Measurements from ENCODE around the gene FUT3.

DNA sequence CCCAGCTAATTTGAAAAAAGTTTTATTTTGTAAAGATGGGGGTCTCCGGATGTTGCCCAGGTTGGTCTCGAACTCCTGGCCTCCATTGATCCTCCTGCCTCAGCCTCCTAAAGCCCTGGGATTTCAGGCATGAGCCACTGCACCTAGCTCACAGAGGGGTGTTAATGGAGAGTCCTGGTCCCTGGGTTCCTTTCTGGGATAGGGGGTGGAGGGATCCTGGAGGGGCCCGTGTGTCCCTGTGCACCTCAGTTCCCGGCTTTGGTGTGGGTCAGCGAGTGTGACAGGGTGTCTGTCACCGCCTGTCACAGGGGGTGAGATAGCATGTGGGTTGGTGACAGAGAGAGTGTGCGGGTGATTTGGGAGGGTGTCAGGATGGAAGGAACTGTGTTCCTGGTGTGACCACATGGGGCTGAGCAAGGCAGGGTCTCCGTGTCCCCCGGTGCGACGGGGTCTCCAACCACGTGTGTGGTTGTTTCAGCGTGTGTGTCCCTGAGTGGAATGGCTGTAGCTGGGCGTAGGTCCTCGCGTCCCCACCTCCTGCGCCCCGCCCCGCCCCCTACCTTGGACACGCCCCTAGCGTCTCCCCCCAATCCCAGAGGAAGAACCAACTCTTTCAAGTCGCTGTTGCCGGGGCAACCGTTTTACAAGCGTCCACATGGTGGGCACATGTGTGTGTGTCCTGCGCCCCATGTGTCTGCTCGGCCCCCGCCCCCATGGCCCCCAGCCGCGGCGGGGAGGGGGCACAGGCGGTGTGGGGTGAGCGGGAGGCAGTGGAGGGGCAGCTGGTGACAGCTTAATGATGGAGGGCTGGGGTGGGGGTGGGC lies 49.2 kb downstream of the FUT3 start:
- TF ChIP-seq, protein P1, sequence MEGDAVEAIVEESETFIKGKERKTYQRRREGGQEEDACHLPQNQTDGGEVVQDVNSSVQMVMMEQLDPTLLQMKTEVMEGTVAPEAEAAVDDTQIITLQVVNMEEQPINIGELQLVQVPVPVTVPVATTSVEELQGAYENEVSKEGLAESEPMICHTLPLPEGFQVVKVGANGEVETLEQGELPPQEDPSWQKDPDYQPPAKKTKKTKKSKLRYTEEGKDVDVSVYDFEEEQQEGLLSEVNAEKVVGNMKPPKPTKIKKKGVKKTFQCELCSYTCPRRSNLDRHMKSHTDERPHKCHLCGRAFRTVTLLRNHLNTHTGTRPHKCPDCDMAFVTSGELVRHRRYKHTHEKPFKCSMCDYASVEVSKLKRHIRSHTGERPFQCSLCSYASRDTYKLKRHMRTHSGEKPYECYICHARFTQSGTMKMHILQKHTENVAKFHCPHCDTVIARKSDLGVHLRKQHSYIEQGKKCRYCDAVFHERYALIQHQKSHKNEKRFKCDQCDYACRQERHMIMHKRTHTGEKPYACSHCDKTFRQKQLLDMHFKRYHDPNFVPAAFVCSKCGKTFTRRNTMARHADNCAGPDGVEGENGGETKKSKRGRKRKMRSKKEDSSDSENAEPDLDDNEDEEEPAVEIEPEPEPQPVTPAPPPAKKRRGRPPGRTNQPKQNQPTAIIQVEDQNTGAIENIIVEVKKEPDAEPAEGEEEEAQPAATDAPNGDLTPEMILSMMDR (IDR thresholded peaks at IDR 0.05), result no peak
- no peak for TF ChIP-seq POLR2A (IDR thresholded peaks at IDR 0.05)

All from lower leg skin (tissue), 3 donors.